Panc1 (cell line): Measurements from ENCODE around the gene CADM1. TPM values are rescaled to one million over a fixed set of nuclear protein-coding genes. Genes with fewer than 3 reads are reported as not detected.

ENCODE experiments used
- ATAC-seq: fragments of 200-7000 bp; cut with Tn5 transposase; 2 replicates; pipeline ENCODE4 v1.9.1; 2020; ENCODE audit warnings: mild to moderate bottlenecking, moderate library complexity
- BruUV-seq: library from RNA; stranded (reverse); fragments of 400-500 nt; replicated peaks from 2 replicates; lab custom pipeline; 2021; lab: Mats Ljungman, UMichigan
- CTCF ChIA-PET: fragments of 300-600 bp; sonication (Branson Sonifier 250); formaldehyde crosslinking; loops from one replicate; lab custom pipeline; 2022; ENCODE audit warnings: antibody characterized with exemption; lab: Charles Lee
- POLR2A ChIA-PET: fragments of 300-600 bp; sonication (Branson Sonifier 250); formaldehyde crosslinking; loops from one replicate; lab custom pipeline; 2022; ENCODE audit warnings: antibody characterized with exemption; lab: Charles Lee
- DNase-seq: peaks from one replicate; pipeline ENCODE4 v3.0.0-alpha.2; 2010; ENCODE audit warnings: low read depth, low spot score
- H3K27ac ChIP-seq: 2 replicates; pipeline ENCODE4 v1.5.1; 2011; ENCODE audit warnings: mild to moderate bottlenecking, low read length, inconsistent platforms
- H3K27me3 ChIP-seq: fragments of 200-500 bp; sonication (Bioruptor generic); 2 replicates; pipeline ENCODE4 v1.6.0; 2014; ENCODE audit warnings: low read length, inconsistent platforms; ENCODE audit not compliant: control insufficient read depth, insufficient read depth
- H3K36me3 ChIP-seq: fragments of 200-500 bp; sonication (Bioruptor generic); 2 replicates; pipeline ENCODE4 v1.5.1; 2014; ENCODE audit warnings: inconsistent platforms, mild to moderate bottlenecking, low read length, moderate library complexity; ENCODE audit not compliant: control insufficient read depth, insufficient read depth
- H3K4me1 ChIP-seq: 2 replicates; pipeline ENCODE4 v1.5.1; 2011; ENCODE audit warnings: inconsistent platforms, mild to moderate bottlenecking, low read length, moderate library complexity; ENCODE audit not compliant: control insufficient read depth, insufficient read depth
- H3K4me3 ChIP-seq, 2 experiments: 2 replicates each; pipeline ENCODE4 v1.5.1; 2011 to 2012; ENCODE audit warnings: low read depth in 2 of 2, low read length in 2 of 2, mild to moderate bottlenecking in 2 of 2, inconsistent platforms in 1 of 2, moderate library complexity in 1 of 2
- H3K9me3 ChIP-seq: fragments of 200-500 bp; sonication (Bioruptor generic); 2 replicates; pipeline ENCODE4 v1.5.1; 2014; ENCODE audit warnings: low read depth, mild to moderate bottlenecking, inconsistent platforms, low read length, moderate library complexity; ENCODE audit not compliant: control insufficient read depth, insufficient read depth
- POLR2AphosphoS5 ChIP-seq: IDR thresholded peaks from 2 replicates; pipeline ENCODE4 v1.6.1; 2012; ENCODE audit warnings: mild to moderate bottlenecking, low read depth, low read length, moderate library complexity
- SIN3A ChIP-seq: IDR thresholded peaks from 2 replicates; pipeline ENCODE4 v1.6.1; 2012; ENCODE audit warnings: low read depth, mild to moderate bottlenecking, low read length, moderate library complexity, borderline replicate concordance; ENCODE audit not compliant: insufficient read depth
- TCF7L2 ChIP-seq: IDR thresholded peaks from 2 replicates; pipeline ENCODE4 v1.6.1; 2011; ENCODE audit warnings: mild to moderate bottlenecking, low read depth, low read length, inconsistent platforms
- in situ Hi-C: cut with HindIII; loops from 2 replicates; pipeline ENCODE4 v1.10.0; 2016; ENCODE audit warnings: low sequenced_read_pairs, low pct_unique_long_range_greater_than_20kb
- intact Hi-C: fragments of 100-400 bp; cut with micrococcal nuclease; formaldehyde crosslinking; loops from one replicate; pipeline ENCODE4 v1.10.0; 2022; ENCODE audit not compliant: unreplicated experiment
- total RNA-seq: library from RNA; stranded (reverse); gene quantifications from one replicate; pipeline ENCODE4 v1.2.1, GENCODE V29; 2021; ENCODE audit not compliant: unreplicated experiment
- TF ChIP-seq, protein P1 (sequence below), 2 experiments: IDR thresholded peaks; 2 replicates each; pipeline ENCODE4 v1.6.1; 2011 to 2012; ENCODE audit warnings: low read depth in 2 of 2, control low read depth in 1 of 2, low read length in 1 of 2, mild to moderate bottlenecking in 1 of 2, moderate library complexity in 1 of 2; ENCODE audit not compliant: insufficient read depth in 1 of 2
- TF ChIP-seq, protein P2 (sequence below): fragments of 450-650 bp; IDR thresholded peaks from 2 replicates; pipeline ENCODE4 v1.5.1; 2017; ENCODE audit warnings: mild to moderate bottlenecking

The CADM1 gene
- total RNA-seq, 1 experiment from 2014 or later = 3.9 TPM

GRCh38 chr11:115141231-115142114 is 362.7 kb downstream of the CADM1 start:
- BruUV-seq = no TSS peak
- intact Hi-C loops = no loop called here
- no peak overlapping the region for H3K4me3 ChIP-seq
- TF ChIP-seq SIN3A (no peak), POLR2AphosphoS5 (no peak), TCF7L2 (no peak)
- TF ChIP-seq, protein P1, sequence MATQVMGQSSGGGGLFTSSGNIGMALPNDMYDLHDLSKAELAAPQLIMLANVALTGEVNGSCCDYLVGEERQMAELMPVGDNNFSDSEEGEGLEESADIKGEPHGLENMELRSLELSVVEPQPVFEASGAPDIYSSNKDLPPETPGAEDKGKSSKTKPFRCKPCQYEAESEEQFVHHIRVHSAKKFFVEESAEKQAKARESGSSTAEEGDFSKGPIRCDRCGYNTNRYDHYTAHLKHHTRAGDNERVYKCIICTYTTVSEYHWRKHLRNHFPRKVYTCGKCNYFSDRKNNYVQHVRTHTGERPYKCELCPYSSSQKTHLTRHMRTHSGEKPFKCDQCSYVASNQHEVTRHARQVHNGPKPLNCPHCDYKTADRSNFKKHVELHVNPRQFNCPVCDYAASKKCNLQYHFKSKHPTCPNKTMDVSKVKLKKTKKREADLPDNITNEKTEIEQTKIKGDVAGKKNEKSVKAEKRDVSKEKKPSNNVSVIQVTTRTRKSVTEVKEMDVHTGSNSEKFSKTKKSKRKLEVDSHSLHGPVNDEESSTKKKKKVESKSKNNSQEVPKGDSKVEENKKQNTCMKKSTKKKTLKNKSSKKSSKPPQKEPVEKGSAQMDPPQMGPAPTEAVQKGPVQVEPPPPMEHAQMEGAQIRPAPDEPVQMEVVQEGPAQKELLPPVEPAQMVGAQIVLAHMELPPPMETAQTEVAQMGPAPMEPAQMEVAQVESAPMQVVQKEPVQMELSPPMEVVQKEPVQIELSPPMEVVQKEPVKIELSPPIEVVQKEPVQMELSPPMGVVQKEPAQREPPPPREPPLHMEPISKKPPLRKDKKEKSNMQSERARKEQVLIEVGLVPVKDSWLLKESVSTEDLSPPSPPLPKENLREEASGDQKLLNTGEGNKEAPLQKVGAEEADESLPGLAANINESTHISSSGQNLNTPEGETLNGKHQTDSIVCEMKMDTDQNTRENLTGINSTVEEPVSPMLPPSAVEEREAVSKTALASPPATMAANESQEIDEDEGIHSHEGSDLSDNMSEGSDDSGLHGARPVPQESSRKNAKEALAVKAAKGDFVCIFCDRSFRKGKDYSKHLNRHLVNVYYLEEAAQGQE (IDR thresholded peaks at IDR 0.05; ENCODE audit: insufficient read depth in 1 of 2, low read depth in 2 of 2, low read length in 1 of 2) = no peak
- TF ChIP-seq, protein P2, sequence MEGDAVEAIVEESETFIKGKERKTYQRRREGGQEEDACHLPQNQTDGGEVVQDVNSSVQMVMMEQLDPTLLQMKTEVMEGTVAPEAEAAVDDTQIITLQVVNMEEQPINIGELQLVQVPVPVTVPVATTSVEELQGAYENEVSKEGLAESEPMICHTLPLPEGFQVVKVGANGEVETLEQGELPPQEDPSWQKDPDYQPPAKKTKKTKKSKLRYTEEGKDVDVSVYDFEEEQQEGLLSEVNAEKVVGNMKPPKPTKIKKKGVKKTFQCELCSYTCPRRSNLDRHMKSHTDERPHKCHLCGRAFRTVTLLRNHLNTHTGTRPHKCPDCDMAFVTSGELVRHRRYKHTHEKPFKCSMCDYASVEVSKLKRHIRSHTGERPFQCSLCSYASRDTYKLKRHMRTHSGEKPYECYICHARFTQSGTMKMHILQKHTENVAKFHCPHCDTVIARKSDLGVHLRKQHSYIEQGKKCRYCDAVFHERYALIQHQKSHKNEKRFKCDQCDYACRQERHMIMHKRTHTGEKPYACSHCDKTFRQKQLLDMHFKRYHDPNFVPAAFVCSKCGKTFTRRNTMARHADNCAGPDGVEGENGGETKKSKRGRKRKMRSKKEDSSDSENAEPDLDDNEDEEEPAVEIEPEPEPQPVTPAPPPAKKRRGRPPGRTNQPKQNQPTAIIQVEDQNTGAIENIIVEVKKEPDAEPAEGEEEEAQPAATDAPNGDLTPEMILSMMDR = no peak
- in situ Hi-C loops = no loop called here
- DNase-seq (no peak), ATAC-seq (no peak)
- H3K9me3 ChIP-seq = no peaks in the 10 kb centered on the region
- peaks cover 2% of the 10 kb centered on the region; the same call in 1 of the 2 replicates for H3K27me3 ChIP-seq
- POLR2A ChIA-PET = no interaction called here
- no peaks in the 10 kb centered on the region for H3K4me1 ChIP-seq
- CTCF ChIA-PET = no interaction called here
- H3K36me3 ChIP-seq = no peaks in the 10 kb centered on the region
- H3K27ac ChIP-seq = no peak overlapping the region

DNA sequence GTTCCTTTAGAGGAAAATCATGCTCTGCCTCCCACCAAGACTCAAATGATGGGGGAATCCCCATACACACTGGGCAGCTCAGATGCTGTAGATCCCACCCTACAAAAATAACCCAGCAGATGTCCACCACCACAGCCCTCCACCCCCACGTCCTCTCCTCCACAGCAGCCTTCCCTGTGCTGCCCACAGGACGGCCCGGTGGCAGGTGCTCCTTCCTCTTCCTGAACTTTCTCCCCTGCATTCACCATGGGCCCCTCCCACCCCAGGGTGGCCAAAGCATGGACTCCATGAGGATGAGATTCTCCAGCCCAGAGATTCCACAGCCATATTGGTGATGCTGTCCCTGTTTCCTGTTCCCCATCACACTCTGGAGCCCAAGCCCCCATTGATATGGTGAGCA is 368.3 kb downstream of the CADM1 start:
- CTCF ChIA-PET = no interaction called here
- H3K27ac ChIP-seq = no peak overlapping the region
- no peaks in the 10 kb centered on the region for H3K9me3 ChIP-seq
- no peaks in the 10 kb centered on the region for H3K36me3 ChIP-seq
- no TSS peak for BruUV-seq
- in situ Hi-C loops (no loop called here), intact Hi-C loops (no loop called here)
- H3K27me3 ChIP-seq = no peaks in the 10 kb centered on the region
- TF ChIP-seq, protein P2 = no peak
- TF ChIP-seq, protein P1 (IDR thresholded peaks at IDR 0.05; ENCODE audit: insufficient read depth in 1 of 2, low read depth in 2 of 2, low read length in 1 of 2) = no peak
- TF ChIP-seq POLR2AphosphoS5 (no peak), TCF7L2 (no peak), SIN3A (no peak)
- POLR2A ChIA-PET = no interaction called here
- ATAC-seq (no peak), DNase-seq (no peak)
- no peaks in the 10 kb centered on the region for H3K4me1 ChIP-seq
- no peak overlapping the region for H3K4me3 ChIP-seq
